Activated CD8-positive, alpha-beta T cell treated with anti-CD3 and anti-CD28 coated beads, Interleukin-2, amount 10 ng/mL, durations not matched to agents 7 days and 5 days (primary cell): ENCODE data around the gene ZNF530. TPM values are rescaled to one million over a fixed set of nuclear protein-coding genes. Genes with fewer than 3 reads are reported as not detected.

Source experiments
- ATAC-seq: fragments of 150-1000 bp; cut with Tn5 transposase; one replicate; pipeline ENCODE4 v1.10.0; 2021; ENCODE audit warnings: moderate library complexity
- CTCF ChIA-PET: fragments of 350-600 bp; sonication (Branson Sonifier 250); formaldehyde crosslinking; loops from one replicate; lab custom pipeline; 2021; ENCODE audit warnings: antibody characterized with exemption; lab: Charles Lee
- POLR2A ChIA-PET: fragments of 350-600 bp; sonication (Branson Sonifier 250); formaldehyde crosslinking; loops from one replicate; lab custom pipeline; 2021; ENCODE audit warnings: antibody characterized with exemption; lab: Charles Lee
- DNase-seq: peaks from one replicate; pipeline ENCODE4 v3.0.0-alpha.2; 2020
- H3K27ac Mint-ChIP-seq: one replicate; pipeline ENCODE4 v1.8.0; 2021; ENCODE audit warnings: mild to moderate bottlenecking, mixed read lengths
- H3K27me3 Mint-ChIP-seq: one replicate; pipeline ENCODE4 v1.8.0; 2021; ENCODE audit warnings: low read depth, mixed read lengths
- H3K36me3 Mint-ChIP-seq: one replicate; pipeline ENCODE4 v1.8.0; 2021; ENCODE audit warnings: low read depth, mixed read lengths
- H3K4me1 Mint-ChIP-seq: one replicate; pipeline ENCODE4 v1.8.0; 2021; ENCODE audit warnings: low read depth, mixed read lengths
- H3K4me3 Mint-ChIP-seq: one replicate; pipeline ENCODE4 v1.8.0; 2021; ENCODE audit warnings: mild to moderate bottlenecking, mixed read lengths
- H3K9me3 Mint-ChIP-seq: one replicate; pipeline ENCODE4 v1.8.0; 2022; ENCODE audit warnings: mixed read lengths; ENCODE audit not compliant: insufficient read depth
- total RNA-seq, 2 experiments: library from RNA; stranded (reverse); gene quantifications; one replicate each; pipeline ENCODE4 v1.2.3, GENCODE V29; 2021

ZNF530 gene
- total RNA-seq, 2 experiments from 2014 or later, result 10.7 to 10.8 TPM

DNA sequence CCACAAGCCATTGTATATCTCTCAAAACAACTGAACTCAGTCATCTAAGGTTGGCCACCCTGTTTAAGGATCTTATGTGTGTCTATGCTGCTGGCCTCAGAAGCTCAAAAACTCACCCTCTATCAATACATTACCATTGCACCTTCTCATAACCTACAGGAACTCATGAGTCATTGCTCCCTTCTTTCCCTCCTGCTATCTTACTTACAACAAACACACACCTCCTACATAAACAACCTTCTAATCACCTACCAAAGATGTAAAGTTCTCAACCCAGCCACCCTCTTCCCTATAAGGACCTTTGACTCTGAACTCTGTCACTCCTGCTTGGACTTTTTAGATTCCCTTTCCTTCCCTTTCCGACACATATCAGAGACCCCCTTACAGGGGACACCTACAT, 55.8 kb downstream of the ZNF530 start:
- Mint-ChIP-seq H3K27me3 (peaks cover 2% of the 10 kb centered on the region), H3K4me3 (no peak overlapping the region), H3K4me1 (peaks cover 13% of the 10 kb centered on the region), H3K27ac (no peak overlapping the region), H3K9me3 (peaks cover 34% of the 10 kb centered on the region), H3K36me3 (peaks cover 23% of the 10 kb centered on the region)
- POLR2A ChIA-PET, result no interaction called here
- CTCF ChIA-PET, result no interaction called here
- ATAC-seq, result no peak
- no peak for DNase-seq

DNA sequence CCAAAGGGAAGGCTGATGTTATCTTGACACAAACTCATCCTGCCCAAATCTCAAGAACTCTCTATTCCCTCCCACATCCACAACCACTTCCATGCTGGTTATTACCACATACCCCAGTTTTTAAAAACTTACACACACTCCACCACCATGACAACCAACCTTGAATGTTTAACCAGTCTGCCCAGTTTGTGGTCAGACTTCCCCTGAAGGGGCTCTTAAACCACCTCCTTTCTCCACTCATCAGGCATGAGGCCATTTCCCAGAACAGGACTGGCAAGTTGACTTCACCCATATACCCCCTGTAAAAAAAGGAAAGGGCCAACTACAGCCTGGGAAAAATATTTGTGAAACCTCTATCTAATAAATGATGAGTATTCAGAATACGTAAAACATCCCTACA, 56.7 kb downstream of the ZNF530 start:
- no peak overlapping the region for H3K4me3 Mint-ChIP-seq
- H3K27me3 Mint-ChIP-seq, result peaks cover 2% of the 10 kb centered on the region
- ChIA-PET POLR2A (no interaction called here), CTCF (no interaction called here)
- H3K4me1 Mint-ChIP-seq, result peaks cover 11% of the 10 kb centered on the region
- ATAC-seq, result no peak
- H3K27ac Mint-ChIP-seq, result no peak overlapping the region
- peaks cover 34% of the 10 kb centered on the region for H3K9me3 Mint-ChIP-seq
- no peak for DNase-seq
- H3K36me3 Mint-ChIP-seq, result peaks cover 21% of the 10 kb centered on the region

Other genes starting within 250 kb of the ZNF530 start
- 1 to 10 TPM; 8.5 to 9.1 TPM for gene ZNF304, start 248.6 kb upstream of the ZNF530 start, total RNA-seq
- 1 to 10 TPM; 8.5 to 8.6 TPM for gene TRAPPC2B, start 236.3 kb upstream of the ZNF530 start, total RNA-seq
- 1 to 10 TPM; 4.2 to 4.4 TPM for gene ZNF547, start 236.3 kb upstream of the ZNF530 start, total RNA-seq
- gene ZNF548, start 210.0 kb upstream of the ZNF530 start, total RNA-seq, result 10 to 100 TPM; 27.4 to 28.0 TPM
- gene ZNF17, start 188.7 kb upstream of the ZNF530 start, total RNA-seq, result 10 to 100 TPM; 11.6 to 12.2 TPM
- 10 to 100 TPM; 13.7 to 19.6 TPM for gene ZNF749, start 164.6 kb upstream of the ZNF530 start, total RNA-seq
- gene VN1R1, start 142.7 kb upstream of the ZNF530 start, total RNA-seq, result under 1 TPM; 0.16 TPM
- gene ZNF772, start 122.3 kb upstream of the ZNF530 start, total RNA-seq, result 1 to 10 TPM; 7.6 to 9.1 TPM
- 10 to 100 TPM; 10.0 to 10.9 TPM for gene ZNF419, start 112.1 kb upstream of the ZNF530 start, total RNA-seq
- 1 to 10 TPM; 8.3 to 8.4 TPM for gene ZNF773, start 99.9 kb upstream of the ZNF530 start, total RNA-seq
- 1 to 10 TPM; 7.5 to 7.8 TPM for gene ZNF549, start 72.5 kb upstream of the ZNF530 start, total RNA-seq
- gene ZNF550, start 40.0 kb upstream of the ZNF530 start, total RNA-seq, result 10 to 100 TPM; 12.6 to 13.7 TPM
- gene ZNF416, start 21.0 kb upstream of the ZNF530 start, total RNA-seq, result 1 to 10 TPM; 5.4 to 5.5 TPM
- 10 to 100 TPM; 12.1 to 12.4 TPM for gene ZIK1, start 15.7 kb upstream of the ZNF530 start, total RNA-seq
- gene ZNF134, start 14.4 kb downstream of the ZNF530 start, total RNA-seq, result 10 to 100 TPM; 17.1 to 17.8 TPM
- gene ZNF211, start 33.3 kb downstream of the ZNF530 start, total RNA-seq, result 10 to 100 TPM; 13.6 to 14.3 TPM
- gene ZSCAN4, start 69.0 kb downstream of the ZNF530 start, total RNA-seq, result not detected
- gene ZNF551, start 82.1 kb downstream of the ZNF530 start, total RNA-seq, result 10 to 100 TPM; 13.0 to 14.3 TPM
- gene ZNF154, start 109.3 kb downstream of the ZNF530 start, total RNA-seq, result 1 to 10 TPM; 3.0 to 3.1 TPM
- 10 to 100 TPM; 12.1 to 13.0 TPM for gene ZNF671, start 127.7 kb downstream of the ZNF530 start, total RNA-seq
- gene ZNF776, start 146.9 kb downstream of the ZNF530 start, total RNA-seq, result 10 to 100 TPM; 15.7 to 16.6 TPM
- gene ZNF586, start 169.8 kb downstream of the ZNF530 start, total RNA-seq, result 10 to 100 TPM; 21.3 to 25.3 TPM
- 1 to 10 TPM; 7.1 to 9.7 TPM for gene ZNF552, start 215.0 kb downstream of the ZNF530 start, total RNA-seq
- 10 to 100 TPM; 18.7 to 22.2 TPM for gene ZNF587B, start 230.4 kb downstream of the ZNF530 start, total RNA-seq
- 10 to 100 TPM; 32.0 to 34.6 TPM for gene ZNF587, start 250.0 kb downstream of the ZNF530 start, total RNA-seq